Measurements from ENCODE around the gene LRMDA. TPM values are rescaled to one million over a fixed set of nuclear protein-coding genes. Genes with fewer than 3 reads are reported as not detected.

The LRMDA gene
- polyA plus RNA-seq, 2 of the 4 experiments (the other 2 are of a cell fraction) = 4.6 to 5.2 TPM

DNA sequence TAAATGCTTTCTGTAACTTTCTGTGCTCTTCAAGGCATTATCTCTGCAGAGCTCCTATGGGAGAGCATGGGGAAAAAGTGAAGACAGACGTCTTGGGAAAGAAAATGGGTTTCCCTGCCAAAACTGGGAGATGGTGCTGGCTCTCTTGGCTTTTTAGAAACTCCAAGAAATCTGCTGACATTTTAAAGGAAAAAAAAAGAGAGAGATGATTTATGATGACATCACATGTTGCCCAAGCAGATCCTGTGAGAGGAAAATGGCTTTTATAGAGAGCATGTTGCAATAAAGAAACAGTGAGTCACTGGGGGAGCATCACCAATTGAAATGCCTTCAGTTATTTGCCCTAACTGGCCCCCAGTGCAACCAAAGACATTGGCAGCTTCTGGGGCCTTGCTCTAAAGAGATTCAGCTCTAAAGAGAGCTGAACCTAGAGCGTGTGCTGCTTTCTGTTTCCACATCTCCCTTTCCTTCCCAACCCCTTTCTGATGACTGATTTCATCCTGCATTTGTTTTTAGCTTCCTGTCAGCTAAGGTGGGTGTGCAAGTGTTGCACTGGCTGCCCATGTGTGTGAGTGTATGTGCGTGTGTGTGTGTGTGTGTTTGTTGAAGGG is 37.7 kb downstream of the LRMDA start (continued):
- TF ChIP-seq SMC3 (IDR thresholded peaks at IDR 0.05) = peak; percentile 55
- no peak for TF ChIP-seq POLR2AphosphoS2 (conservative IDR thresholded peaks at IDR 0.05; ENCODE audit: low read length)
- no peak for TF ChIP-seq FOXS1 (CRISPR knock-in tag; IDR thresholded peaks at IDR 0.05)
- TF ChIP-seq EHMT2 (IDR thresholded peaks at IDR 0.05; ENCODE audit: low read depth) = no peak
- TF ChIP-seq PHF8 (IDR thresholded peaks at IDR 0.05; ENCODE audit: borderline replicate concordance, low read depth) = no peak
- TF ChIP-seq EP300 (IDR thresholded peaks at IDR 0.05) = peak; percentile 78 to 82; a peak in 2 of 5 replicates
- TF ChIP-seq ELK1 (IDR thresholded peaks at IDR 0.05; ENCODE audit: low read depth, low read length) = no peak
- TF ChIP-seq NR3C1 (IDR thresholded peaks at IDR 0.05) = no peak

DNA sequence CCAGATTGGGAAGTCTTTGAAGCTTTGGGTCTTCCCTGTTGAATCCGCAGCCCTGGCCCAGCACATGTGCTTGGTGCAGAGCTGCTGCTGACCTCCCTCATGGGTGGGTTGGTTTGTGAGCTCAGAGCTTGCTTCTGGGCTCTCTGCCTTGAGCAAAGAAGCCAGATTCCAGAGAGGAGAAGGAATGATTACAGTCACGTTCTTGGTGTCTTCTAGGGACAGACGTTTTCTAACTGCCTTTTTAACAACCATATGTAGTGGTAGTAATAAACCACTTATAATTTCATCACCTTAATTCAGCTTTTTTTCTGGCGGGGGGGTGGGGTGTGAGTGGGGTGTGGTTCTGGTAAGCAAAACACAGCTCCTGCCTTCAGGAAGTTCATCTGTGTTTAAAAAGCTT is 39.5 kb downstream of the LRMDA start:
- peaks cover 51% of the 10 kb centered on the region for H3K4me1 ChIP-seq
- no peak overlapping the region for H3K4me2 ChIP-seq
- TF ChIP-seq, protein P1, sequence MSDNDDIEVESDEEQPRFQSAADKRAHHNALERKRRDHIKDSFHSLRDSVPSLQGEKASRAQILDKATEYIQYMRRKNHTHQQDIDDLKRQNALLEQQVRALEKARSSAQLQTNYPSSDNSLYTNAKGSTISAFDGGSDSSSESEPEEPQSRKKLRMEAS (IDR thresholded peaks at IDR 0.05) = no peak
- TF ChIP-seq, protein P2, sequence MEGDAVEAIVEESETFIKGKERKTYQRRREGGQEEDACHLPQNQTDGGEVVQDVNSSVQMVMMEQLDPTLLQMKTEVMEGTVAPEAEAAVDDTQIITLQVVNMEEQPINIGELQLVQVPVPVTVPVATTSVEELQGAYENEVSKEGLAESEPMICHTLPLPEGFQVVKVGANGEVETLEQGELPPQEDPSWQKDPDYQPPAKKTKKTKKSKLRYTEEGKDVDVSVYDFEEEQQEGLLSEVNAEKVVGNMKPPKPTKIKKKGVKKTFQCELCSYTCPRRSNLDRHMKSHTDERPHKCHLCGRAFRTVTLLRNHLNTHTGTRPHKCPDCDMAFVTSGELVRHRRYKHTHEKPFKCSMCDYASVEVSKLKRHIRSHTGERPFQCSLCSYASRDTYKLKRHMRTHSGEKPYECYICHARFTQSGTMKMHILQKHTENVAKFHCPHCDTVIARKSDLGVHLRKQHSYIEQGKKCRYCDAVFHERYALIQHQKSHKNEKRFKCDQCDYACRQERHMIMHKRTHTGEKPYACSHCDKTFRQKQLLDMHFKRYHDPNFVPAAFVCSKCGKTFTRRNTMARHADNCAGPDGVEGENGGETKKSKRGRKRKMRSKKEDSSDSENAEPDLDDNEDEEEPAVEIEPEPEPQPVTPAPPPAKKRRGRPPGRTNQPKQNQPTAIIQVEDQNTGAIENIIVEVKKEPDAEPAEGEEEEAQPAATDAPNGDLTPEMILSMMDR (IDR thresholded peaks at IDR 0.05) = no peak
- no peak for TF ChIP-seq CHD4 (IDR thresholded peaks at IDR 0.05; ENCODE audit: borderline replicate concordance)
- no peak for TF ChIP-seq GATA3 (IDR thresholded peaks at IDR 0.05; ENCODE audit: borderline replicate concordance)
- TF ChIP-seq ZSCAN20 (CRISPR knock-in tag; IDR thresholded peaks at IDR 0.05) = no peak
- TF ChIP-seq ZC3H11A (IDR thresholded peaks at IDR 0.05) = no peak
- TF ChIP-seq PHF8 (IDR thresholded peaks at IDR 0.05; ENCODE audit: borderline replicate concordance, low read depth) = no peak
- no peak for TF ChIP-seq HES2 (IDR thresholded peaks at IDR 0.05)
- TF ChIP-seq KDM5A (IDR thresholded peaks at IDR 0.05) = no peak
- TF ChIP-seq CBX2 (IDR thresholded peaks at IDR 0.05; ENCODE audit: borderline replicate concordance, low read depth) = no peak
- TF ChIP-seq ELK1 (IDR thresholded peaks at IDR 0.05; ENCODE audit: low read depth, low read length) = no peak
- TF ChIP-seq RCOR1 (IDR thresholded peaks at IDR 0.05; ENCODE audit: low read depth, low read length) = no peak
- no peak for TF ChIP-seq EHMT2 (IDR thresholded peaks at IDR 0.05; ENCODE audit: low read depth)
- no peak for TF ChIP-seq RFX5 (IDR thresholded peaks at IDR 0.05)
- no peak for TF ChIP-seq POLR2AphosphoS2 (conservative IDR thresholded peaks at IDR 0.05; ENCODE audit: low read length)
- 57% methylated on average over 3 of the region's 4 CpGs for WGBS (ENCODE audit: missing lambda C conversion rate)
- ChIA-PET CTCF (interaction anchor here (0.6 to 1.1 kb wide), 3 partner anchors 18 to 564 kb away, joined by 3 to 5 read pairs (median 3); no protein-coding TSS in a partner anchor), POLR2A (interaction anchor here (0.5 kb wide), 1 partner anchor 61 kb away, joined by 4 read pairs; no protein-coding TSS in a partner anchor)
- H3K9me3 ChIP-seq = no peaks in the 10 kb centered on the region
- peak overlapping the region in 1 of 2 experiments; percentile 83; a peak in 4 of 6 replicates for H3K27ac ChIP-seq
- ATAC-seq (no peak), FAIRE-seq (no peak), DNase-seq (ENCODE audit: low read depth in 1 of 2, low spot score in 1 of 2) (no peak)
- H3K4me3 ChIP-seq = no peak overlapping the region

- no peak overlapping the region for H3K4me3 ChIP-seq
- H3K27ac ChIP-seq = no peak overlapping the region
- no peaks in the 10 kb centered on the region for H3K9me3 ChIP-seq
- ChIA-PET CTCF (interaction anchor here (0.7 kb wide), 1 partner anchor 838 kb away, joined by 3 read pairs; no protein-coding TSS in a partner anchor), POLR2A (no interaction called here)
- no peak overlapping the region for H3K4me2 ChIP-seq
- no peak for FAIRE-seq
- no peak for DNase-seq (ENCODE audit: low read depth in 1 of 2, low spot score in 1 of 2)
- H3K4me1 ChIP-seq = peaks cover 34% of the 10 kb centered on the region
- 53% methylated on average over 2 of the region's 2 CpGs for WGBS (ENCODE audit: missing lambda C conversion rate)
- ATAC-seq = no peak
- no peak for TF ChIP-seq HOXA7 (CRISPR knock-in tag; IDR thresholded peaks at IDR 0.05)
- no peak for TF ChIP-seq GATA3 (IDR thresholded peaks at IDR 0.05; ENCODE audit: borderline replicate concordance)
- no peak for TF ChIP-seq EHF (CRISPR knock-in tag; IDR thresholded peaks at IDR 0.05)
- TF ChIP-seq E2F6 (IDR thresholded peaks at IDR 0.05; ENCODE audit: borderline replicate concordance, low read depth) = no peak
- TF ChIP-seq EP300 (IDR thresholded peaks at IDR 0.05) = no peak
- TF ChIP-seq PHF8 (IDR thresholded peaks at IDR 0.05; ENCODE audit: borderline replicate concordance, low read depth) = no peak
- no peak for TF ChIP-seq HMGXB4 (CRISPR knock-in tag; IDR thresholded peaks at IDR 0.05; ENCODE audit: borderline replicate concordance)
- TF ChIP-seq RNF2 (IDR thresholded peaks at IDR 0.05; ENCODE audit: borderline replicate concordance, low read depth) = no peak
- no peak for TF ChIP-seq NPAS2 (CRISPR knock-in tag; IDR thresholded peaks at IDR 0.05; ENCODE audit: borderline replicate concordance)
- no peak for TF ChIP-seq RFX5 (IDR thresholded peaks at IDR 0.05)
- no peak for TF ChIP-seq HOXB5 (CRISPR knock-in tag; IDR thresholded peaks at IDR 0.05)
- no peak for TF ChIP-seq ZC3H11A (IDR thresholded peaks at IDR 0.05)
- no peak for TF ChIP-seq ZNF302 (CRISPR knock-in tag; IDR thresholded peaks at IDR 0.05)
Measured at GRCh38 chr10:75472685-75473084, 41.3 kb downstream of the LRMDA start.

Data from A549 (cell line).